Activated CD8-positive, alpha-beta memory T cell treated with anti-CD3 and anti-CD28 coated beads for 36 hours (primary cell): Measurements from ENCODE around the gene LZTS3. TPM values are rescaled to one million over a fixed set of nuclear protein-coding genes. Genes with fewer than 3 reads are reported as not detected.
"Not testable (repeated sequence)": the region's sequence is repeated elsewhere in the genome, so short reads cannot be mapped to it uniquely, and the experiment has no call there.

Experiments used
- CTCF ChIA-PET: fragments of 350-600 bp; sonication (Branson Sonifier 250); formaldehyde crosslinking; loops from one replicate; lab custom pipeline; 2021; ENCODE audit warnings: antibody characterized with exemption; lab: Charles Lee
- POLR2A ChIA-PET: fragments of 350-600 bp; sonication (Branson Sonifier 250); formaldehyde crosslinking; loops from one replicate; lab custom pipeline; 2021; ENCODE audit warnings: antibody characterized with exemption; lab: Charles Lee
- total RNA-seq, 2 experiments: library from RNA; stranded (reverse); gene quantifications; one replicate each; pipeline ENCODE4 v1.2.3, GENCODE V29; 2021

LZTS3 gene
- total RNA-seq, 2 experiments from 2014 or later = 0.89 to 0.96 TPM

GRCh38 chr20:3195590-3196237 lies 22.4 kb upstream of the LZTS3 start:
- ChIA-PET CTCF (no interaction called here), POLR2A (no interaction called here)

GRCh38 chr20:3194617-3195280 lies 21.4 kb upstream of the LZTS3 start:
- CTCF ChIA-PET = interaction anchor here (0.6 kb wide), 1 partner anchor 114 kb away, joined by 3 read pairs; no protein-coding TSS in a partner anchor
- POLR2A ChIA-PET = no interaction called here

GRCh38 chr20:3193806-3194616 lies 20.7 kb upstream of the LZTS3 start:
- ChIA-PET CTCF (no interaction called here), POLR2A (interaction anchor here (1.0 kb wide), 1 partner anchor 10 kb away, joined by 3 read pairs; no protein-coding TSS in a partner anchor)

DNA sequence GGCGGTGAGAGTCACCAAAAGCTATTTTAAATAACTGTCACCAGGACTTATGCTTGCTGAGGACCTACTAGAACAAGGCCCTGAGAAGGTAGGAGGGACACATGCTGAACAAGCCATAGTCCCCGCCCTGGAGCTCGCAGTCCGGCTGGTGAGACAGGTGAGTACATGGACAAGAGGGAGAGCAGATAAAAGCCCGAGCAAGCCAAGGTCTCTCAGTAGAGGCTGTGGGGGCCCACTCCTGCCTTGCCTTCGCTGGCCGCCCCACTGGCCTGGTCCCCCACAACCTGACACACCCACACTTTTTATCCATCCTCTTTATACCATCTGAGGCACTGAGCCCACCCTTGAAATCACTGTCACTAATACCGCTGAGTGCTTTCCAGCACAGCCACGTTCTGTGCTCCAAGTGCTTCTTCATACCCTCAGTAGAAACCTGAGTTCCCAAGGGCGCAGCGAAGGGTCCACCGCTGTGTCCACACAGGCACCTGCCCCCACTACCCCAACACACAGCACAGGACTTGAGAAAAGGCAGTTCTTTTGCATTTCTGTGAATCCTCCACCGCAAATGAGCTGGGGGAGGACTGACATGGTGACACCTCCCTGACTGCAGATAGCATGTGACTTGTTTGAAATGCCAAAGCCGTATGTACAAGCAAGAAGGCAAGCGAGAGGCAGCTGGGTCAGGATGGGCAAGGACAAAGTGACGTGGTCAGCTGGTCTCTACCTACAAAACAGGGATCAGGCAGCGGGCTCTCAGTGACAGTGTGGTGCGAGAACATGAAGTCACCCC lies 19.1 kb upstream of the LZTS3 start:
- ChIA-PET POLR2A (no interaction called here), CTCF (no interaction called here)

GRCh38 chr20:3190681-3191111 lies 17.3 kb upstream of the LZTS3 start:
- CTCF ChIA-PET = interaction anchor here (0.6 kb wide), 1 partner anchor 28 kb away, joined by 3 read pairs; no protein-coding TSS in a partner anchor
- POLR2A ChIA-PET = interaction anchor here (0.7 to 1.3 kb wide), 2 partner anchors 12 to 621 kb away, joined by 3 to 4 read pairs; no protein-coding TSS in a partner anchor

GRCh38 chr20:3189561-3190131 lies 16.3 kb upstream of the LZTS3 start:
- ChIA-PET POLR2A (interaction anchor here (1.3 kb wide), 1 partner anchor 13 kb away, joined by 4 read pairs; no protein-coding TSS in a partner anchor), CTCF (no interaction called here)

- ChIA-PET CTCF (no interaction called here), POLR2A (no interaction called here)
These were observed 15.6 kb upstream of the LZTS3 start for GRCh38 chr20:3188823-3189413.

- CTCF ChIA-PET, POLR2A ChIA-PET: not testable (repeated sequence)
These were observed 14.5 kb upstream of the LZTS3 start for GRCh38 chr20:3187861-3188260.

- CTCF ChIA-PET = interaction anchor here (0.6 kb wide), 1 partner anchor 27 kb away, joined by 3 read pairs; no protein-coding TSS in a partner anchor
- POLR2A ChIA-PET = no interaction called here
These were observed 10.7 kb upstream of the LZTS3 start for GRCh38 chr20:3183896-3184612.

DNA sequence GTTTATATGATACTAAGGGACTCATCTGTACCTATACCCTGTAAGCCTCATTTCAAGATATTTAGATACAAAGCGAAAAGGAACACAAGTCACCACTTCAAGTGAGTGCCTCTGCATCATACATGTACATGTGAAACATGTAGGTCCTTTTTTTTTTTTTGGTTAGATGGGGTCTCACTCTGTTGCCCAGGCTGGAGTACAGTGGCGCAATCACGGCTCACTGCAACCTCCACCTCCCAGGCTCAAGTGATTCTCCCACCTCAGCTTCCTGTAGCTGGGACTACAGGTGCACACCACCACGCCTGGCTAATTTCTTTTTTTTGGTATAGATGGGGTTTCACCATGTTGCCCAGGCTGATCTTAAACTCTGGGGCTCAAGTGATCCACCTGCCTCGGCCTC lies 9.1 kb upstream of the LZTS3 start:
- POLR2A ChIA-PET, CTCF ChIA-PET: not testable (repeated sequence)

- POLR2A ChIA-PET = no interaction called here
- CTCF ChIA-PET = no interaction called here
These were observed 7.9 kb upstream of the LZTS3 start for GRCh38 chr20:3181270-3181669.

DNA sequence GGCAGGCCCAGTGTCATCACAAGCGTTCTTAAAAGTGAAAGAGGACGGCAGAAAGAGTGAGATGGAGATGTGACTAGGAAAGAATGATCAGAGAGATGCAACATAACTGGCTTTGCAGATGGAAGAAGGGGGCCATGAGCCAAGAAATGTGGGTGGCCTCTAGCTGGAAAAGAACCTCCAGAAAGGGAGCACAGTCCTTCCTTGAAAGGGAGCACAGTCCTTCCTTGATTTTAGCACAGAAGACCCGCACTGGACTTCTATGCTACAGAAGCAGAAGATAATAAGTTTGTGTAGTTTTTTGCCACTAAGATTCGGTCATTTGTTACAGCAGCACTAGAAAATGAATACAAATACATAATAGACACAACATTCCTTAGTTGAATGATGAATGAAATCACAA lies 7.0 kb upstream of the LZTS3 start:
- ChIA-PET CTCF (no interaction called here), POLR2A (no interaction called here)

GRCh38 chr20:3177746-3178485 lies 4.6 kb upstream of the LZTS3 start:
- CTCF ChIA-PET = no interaction called here
- POLR2A ChIA-PET = no interaction called here

DNA sequence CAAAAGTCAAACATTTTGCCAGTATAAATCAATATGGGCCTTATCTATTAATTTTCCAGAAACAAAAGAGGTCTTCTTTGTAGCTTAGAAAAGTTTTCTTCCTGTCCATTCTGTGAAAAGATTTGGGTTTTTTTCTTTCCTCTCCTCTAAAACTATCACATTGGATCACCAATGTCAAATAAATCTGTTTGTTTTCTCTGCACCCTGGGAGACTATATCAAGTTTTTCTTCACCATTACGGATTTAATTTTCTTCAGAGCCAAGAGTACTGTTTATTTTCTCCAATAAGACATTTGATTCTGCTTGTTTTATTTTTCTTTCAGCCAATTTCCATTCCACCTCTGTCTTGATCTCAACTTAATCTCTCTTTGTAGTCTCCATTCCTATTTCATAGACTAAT lies 1.9 kb upstream of the LZTS3 start:
- POLR2A ChIA-PET = no interaction called here
- CTCF ChIA-PET = no interaction called here

DNA sequence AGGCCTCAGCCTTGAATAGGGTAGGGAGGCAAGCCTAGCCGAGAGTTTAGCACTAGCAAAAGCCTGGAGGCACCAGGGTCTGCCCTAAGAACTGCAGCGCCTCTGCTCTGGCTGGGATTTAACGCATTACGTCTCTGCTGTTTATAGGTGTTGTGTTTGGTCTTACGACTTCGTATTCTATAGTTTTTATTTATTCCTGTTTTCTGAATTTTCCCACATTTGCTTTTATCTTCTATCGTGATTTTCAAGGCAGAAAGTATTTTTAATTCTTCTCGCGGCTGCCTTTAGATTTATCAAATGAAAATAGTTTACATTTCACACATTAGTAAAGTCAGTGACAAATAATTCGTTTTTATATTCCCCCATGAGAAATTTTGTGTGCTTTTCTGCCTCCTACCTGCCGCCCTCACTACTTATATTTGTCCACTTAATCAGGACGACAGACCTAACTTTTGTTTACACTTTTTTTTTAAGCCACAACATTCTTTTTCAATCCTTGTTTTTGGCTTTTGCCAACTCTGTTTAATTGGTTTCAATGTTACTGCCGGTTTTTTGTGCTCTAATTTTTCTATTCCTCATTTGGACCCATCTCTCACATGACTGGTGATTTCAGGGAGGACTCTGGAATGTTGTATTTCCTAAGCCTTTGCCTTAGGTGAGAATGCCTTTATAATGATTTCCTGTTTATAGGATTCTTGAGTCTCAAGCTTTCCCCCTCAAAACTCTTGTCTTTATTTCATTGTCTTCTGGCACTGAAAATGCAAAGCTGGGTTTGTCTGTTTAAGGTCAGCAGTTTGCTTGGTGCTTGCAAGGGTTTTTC lies 1.3 kb upstream of the LZTS3 start:
- ChIA-PET CTCF (no interaction called here), POLR2A (no interaction called here)

DNA sequence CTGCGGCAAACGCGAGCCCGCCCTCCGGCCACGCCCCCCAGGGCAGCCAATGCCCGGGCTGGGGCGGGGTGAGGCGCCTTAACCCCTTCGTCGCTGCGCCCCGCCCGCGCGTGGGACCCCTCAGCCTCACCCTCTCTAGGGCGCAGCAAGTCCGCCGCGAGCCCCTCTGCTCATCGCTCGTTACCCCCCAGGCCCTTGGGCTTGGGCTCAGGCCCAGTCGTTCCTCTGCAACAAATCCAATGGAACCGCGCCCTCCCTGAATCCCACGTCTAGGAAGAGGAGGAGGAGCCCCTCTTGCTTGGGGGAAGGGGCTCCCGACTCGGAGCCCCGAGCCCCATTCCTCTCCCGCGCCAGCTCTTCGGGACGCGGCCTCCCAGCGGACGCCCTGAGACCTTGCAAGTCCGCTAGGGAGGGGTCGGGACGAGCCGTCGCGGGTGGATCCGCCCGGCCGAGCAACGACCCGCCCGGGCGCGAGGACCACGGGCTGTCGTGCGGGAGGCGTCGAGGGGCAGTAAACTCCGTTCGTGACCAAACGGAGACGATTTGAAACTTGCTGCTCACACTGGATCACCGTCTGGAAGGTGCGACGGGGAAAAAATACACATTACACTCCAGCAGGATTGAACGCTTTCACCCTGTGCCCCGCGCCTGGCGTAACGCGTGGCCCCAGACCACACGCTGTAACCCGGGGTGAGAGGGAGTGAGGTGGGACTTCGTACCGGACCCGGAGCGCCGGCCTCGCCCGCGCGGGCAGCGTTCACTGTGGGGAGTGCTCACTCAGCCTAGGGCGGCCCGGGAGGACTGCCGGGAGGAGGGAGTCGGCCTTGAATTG lies 477 bp upstream of the LZTS3 start:
- POLR2A ChIA-PET = no interaction called here
- CTCF ChIA-PET = no interaction called here
